ENCODE measurements around the gene GPATCH11. TPM values are rescaled to one million over a fixed set of nuclear protein-coding genes. Genes with fewer than 3 reads are reported as not detected.
A peak's percentile ranks its signal among the peaks of the same experiment; 100 is the strongest.

GPATCH11 gene
- 6.8 TPM for total RNA-seq

DNA sequence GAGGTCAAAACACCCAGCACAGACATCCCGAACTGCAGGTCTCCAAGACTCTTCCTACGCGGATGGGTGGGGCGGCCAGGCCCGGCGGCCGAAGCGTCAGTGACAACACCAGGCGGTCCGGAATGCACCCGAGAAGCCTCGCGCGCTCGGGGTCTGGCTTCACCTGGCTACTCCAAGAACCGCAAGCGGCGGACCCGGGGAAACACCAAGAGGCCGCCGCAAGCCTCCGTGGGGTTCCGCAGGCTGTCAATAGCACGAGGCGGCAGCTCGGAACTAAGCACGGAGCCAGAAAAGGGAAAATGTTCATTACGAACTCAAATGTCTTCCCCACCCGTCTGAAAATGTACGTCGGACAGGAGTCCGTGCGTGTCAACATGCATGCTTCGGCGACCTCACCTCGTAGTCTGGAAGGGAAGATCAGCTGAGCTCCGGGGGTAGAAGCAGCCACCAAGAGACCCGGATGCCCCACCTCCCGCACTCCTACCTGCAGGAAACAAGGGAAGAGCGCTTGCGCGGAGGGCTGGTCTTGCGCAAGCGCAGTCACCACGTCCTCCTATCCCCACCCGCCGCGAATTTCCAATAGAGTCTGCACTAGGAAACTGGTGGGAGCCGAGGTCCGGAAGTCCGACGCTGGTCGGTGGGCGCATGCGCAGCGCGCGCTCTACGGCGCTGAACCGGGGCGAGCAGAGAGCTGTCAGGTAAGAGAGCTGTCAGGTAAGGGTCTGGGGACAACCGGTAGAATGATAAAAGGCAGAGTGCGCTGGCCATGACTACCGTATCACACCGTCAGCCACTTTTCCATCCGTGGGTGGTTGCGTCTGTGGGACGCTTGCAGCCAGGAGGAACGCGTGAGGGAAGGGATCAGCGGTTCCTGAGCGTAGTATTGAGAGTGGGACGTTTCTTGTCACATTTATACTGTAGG is at the start of gene GPATCH11, which contains the start of gene HEATR5B:
Gene GPATCH11, plus strand, starts transcription at position 646 of the 922 bp plus-strand sequence. CDS start 3,864 bp downstream, outside the sequence.
Gene HEATR5B, minus strand, starts transcription at position 500 of the 922 bp plus-strand sequence. CDS start 958 bp downstream, outside the sequence.
- DNase-seq (ENCODE audit: low spot score): peak; percentile 96

- no peak for DNase-seq (ENCODE audit: low spot score)
Observed at GRCh38 chr2:37037771-37038170, 46.5 kb upstream of the GPATCH11 start.

DNA sequence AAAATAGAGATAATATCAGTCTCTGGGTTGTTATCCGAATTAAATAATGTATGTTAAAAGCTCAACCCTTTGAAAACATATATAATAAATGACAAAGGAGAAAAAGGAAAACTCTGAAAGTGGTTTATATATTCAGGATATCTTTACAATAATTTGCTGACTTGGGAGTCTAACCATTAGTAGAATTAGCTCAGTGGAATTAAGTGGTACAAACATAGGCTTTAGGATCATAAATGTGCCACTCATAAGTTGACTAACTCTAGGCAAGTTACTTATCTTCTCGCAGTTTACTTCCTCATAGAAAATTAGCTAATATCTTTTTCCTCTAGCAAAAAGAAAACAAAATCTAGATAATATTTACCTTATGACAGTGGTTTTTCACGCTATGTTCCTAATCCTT is 44.7 kb upstream of the GPATCH11 start:
- DNase-seq (ENCODE audit: low spot score): no peak

- DNase-seq (ENCODE audit: low spot score): no peak
Observed at GRCh38 chr2:37052600-37053332, 31.6 kb upstream of the GPATCH11 start.

- DNase-seq (ENCODE audit: low spot score): no peak
Observed at GRCh38 chr2:37059841-37060240, 24.5 kb upstream of the GPATCH11 start.

DNA sequence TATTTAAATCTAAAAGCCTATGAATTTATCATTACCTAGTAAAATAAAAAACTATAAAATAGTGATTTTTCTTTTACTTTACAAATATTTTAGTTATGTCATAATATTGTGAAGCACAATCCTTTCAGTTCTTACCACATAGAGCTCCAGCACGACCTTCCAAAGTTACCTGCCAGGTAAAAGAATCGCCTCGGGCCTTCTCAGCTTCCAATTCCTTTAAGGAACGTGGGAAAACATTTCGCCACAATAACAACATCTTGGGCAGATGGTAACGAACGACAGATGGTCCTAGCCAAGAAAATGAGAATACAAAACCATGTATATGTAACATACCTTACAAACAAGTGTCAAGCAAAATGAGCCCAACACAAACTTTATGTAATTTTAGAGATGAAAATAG is 23.9 kb upstream of the GPATCH11 start:
- DNase-seq (ENCODE audit: low spot score): no peak

GRCh38 chr2:37061013-37061711 is 23.2 kb upstream of the GPATCH11 start:
- DNase-seq (ENCODE audit: low spot score): no peak

GRCh38 chr2:37061776-37062175 is 22.5 kb upstream of the GPATCH11 start:
- DNase-seq (ENCODE audit: low spot score): no peak

- no peak for DNase-seq (ENCODE audit: low spot score)
Observed at GRCh38 chr2:37068686-37069085, 15.6 kb upstream of the GPATCH11 start.

DNA sequence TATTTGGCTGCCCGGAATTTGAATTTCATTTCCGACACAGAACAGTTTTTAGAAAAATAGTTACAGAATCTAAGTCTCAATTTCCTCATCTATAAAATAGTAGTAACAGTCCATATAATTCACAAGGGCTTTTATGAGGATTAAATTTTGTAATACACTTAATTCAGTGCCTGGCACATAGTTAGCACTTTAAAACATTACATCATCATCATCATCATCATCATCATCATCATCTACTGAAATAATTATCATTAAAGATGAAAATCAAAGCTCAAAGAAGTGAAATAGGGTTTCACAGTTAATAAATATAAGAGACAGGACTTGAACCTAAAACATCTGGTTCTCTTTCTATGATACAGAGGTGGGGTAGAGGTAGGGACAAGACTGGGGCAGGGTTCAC is 13.4 kb upstream of the GPATCH11 start:
- DNase-seq (ENCODE audit: low spot score): no peak

GRCh38 chr2:37080266-37080665 is 4.1 kb upstream of the GPATCH11 start:
- DNase-seq (ENCODE audit: low spot score): no peak

DNA sequence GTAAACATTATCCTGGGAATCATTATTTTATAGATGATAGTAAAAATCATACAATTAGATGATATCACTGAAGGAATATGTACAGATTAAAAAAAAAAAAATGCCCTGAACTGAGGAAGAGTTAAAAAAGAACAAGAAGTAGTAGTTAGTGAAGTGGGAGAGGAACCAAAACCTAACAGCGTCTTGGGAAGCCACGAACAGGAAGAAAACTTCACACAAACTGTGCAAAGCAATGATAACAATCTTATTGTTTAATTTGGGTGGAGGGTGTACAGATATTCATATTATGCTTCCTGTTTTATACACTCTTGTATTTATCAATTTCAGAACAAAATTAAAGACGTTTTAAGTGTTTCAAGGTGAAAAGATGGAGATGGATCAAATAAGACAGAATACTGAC is 3.6 kb upstream of the GPATCH11 start:
- DNase-seq (ENCODE audit: low spot score): no peak

DNA sequence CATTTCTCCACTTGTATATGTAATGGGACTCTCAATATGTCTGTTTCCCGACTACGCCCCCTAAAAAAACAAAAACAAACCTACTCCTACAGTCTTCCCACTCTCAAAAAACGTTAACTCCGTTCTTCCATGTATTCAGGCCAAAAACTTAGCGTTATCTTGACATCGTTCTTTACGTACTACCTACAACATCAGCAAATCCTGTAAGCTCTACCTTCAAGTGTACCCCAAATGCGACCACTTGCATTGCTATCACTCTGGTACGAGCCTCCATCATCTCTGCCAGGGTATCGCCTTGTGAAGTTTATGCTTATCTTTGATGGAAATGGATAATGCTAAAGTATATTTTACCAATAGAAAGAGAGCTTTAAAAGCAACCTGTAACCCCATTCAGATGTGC is 479 bp downstream of the GPATCH11 start:
- DNase-seq (ENCODE audit: low spot score): no peak

DNA sequence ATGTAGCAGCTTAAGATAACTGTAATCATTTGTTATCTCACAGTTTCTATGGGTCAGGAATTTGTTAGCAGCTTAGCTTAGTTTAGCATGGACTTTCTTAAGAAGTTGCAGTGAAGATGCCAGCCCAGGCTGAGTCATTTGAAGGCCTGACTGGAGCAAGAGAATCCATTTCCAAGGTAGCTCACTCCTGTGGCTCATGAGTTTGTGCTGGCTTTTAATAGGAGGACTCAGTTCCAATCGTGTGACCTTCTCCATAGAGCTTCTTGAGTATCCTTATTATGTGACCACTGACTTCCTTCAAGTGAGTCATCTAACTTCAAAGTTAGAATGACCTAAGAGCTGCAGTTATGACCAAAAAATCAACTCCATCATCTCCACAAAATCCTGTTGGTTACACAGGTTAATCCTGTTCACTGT is 1.4 kb downstream of the GPATCH11 start:
- no peak for DNase-seq (ENCODE audit: low spot score)

DNA sequence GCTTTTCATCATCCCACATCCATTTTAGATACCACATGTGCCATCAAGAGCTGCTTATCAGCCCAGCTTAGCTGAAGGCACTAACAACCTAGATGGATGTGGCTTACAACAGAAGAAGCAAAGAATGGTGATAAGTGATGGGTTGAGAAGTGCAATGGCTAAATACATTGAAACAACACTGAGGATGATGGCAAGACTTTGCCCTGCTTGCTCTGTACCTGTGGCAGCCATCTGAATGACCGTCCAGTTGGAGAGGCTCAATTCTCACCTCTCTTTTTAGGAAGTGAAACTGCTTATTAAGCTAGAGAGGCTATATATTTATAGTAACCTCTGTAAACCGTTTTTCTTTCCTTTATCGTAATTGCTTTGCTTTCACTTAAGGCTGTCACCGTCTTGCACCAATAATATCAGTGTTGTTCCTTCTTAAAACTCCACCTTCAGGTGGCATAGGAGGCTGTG is 5.7 kb downstream of the GPATCH11 start:
- DNase-seq (ENCODE audit: low spot score): no peak

DNA sequence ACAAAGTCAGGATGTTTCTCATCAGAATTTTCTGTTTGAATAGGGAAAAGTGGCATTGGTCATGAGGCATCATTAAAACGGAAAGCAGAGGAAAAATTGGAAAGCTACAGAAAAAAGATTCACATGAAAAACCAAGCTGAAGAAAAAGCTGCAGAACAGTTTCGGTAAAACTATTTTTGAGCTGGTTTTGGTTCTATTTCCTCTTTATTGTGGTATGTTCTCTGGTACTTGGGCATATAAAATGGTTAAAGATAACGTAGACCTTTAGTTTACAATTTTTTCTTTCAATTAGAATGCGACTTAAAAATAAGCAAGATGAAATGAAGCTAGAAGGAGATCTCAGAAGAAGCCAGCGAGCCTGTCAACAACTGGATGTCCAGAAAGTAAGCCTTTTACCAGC is 7.6 kb downstream of the GPATCH11 start:
- no peak for DNase-seq (ENCODE audit: low spot score)

- no peak for DNase-seq (ENCODE audit: low spot score)
Observed at GRCh38 chr2:37096568-37096967, 12.2 kb downstream of the GPATCH11 start.

- no peak for DNase-seq (ENCODE audit: low spot score)
Observed at GRCh38 chr2:37098416-37099118, 14.2 kb downstream of the GPATCH11 start.

DNA sequence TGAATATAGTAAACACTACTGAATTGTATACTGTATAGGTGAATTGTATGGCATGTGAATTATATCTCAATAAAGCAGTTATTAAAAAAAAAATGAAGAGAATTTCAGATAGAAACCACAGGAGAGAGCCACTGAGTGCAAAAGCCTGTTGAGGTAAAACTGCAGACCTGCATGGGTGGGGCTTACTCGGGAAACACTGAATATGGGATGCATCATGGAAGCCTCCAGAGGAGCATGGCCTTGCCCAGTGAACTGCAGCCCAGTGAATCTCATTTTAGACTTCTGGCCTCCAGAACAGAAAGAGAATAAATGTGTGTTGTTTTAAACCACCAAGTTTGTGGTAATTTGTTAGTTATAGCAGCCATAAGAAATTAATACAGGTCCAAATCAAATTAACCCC is 15.7 kb downstream of the GPATCH11 start:
- DNase-seq (ENCODE audit: low spot score): no peak

GRCh38 chr2:37102588-37102987 is 18.3 kb downstream of the GPATCH11 start:
- no peak for DNase-seq (ENCODE audit: low spot score)

- no peak for DNase-seq (ENCODE audit: low spot score)
Observed at GRCh38 chr2:37104178-37104577, 19.9 kb downstream of the GPATCH11 start.
